ENCODE data around the gene CCDC186.

- TF ChIP-seq, protein P1, sequence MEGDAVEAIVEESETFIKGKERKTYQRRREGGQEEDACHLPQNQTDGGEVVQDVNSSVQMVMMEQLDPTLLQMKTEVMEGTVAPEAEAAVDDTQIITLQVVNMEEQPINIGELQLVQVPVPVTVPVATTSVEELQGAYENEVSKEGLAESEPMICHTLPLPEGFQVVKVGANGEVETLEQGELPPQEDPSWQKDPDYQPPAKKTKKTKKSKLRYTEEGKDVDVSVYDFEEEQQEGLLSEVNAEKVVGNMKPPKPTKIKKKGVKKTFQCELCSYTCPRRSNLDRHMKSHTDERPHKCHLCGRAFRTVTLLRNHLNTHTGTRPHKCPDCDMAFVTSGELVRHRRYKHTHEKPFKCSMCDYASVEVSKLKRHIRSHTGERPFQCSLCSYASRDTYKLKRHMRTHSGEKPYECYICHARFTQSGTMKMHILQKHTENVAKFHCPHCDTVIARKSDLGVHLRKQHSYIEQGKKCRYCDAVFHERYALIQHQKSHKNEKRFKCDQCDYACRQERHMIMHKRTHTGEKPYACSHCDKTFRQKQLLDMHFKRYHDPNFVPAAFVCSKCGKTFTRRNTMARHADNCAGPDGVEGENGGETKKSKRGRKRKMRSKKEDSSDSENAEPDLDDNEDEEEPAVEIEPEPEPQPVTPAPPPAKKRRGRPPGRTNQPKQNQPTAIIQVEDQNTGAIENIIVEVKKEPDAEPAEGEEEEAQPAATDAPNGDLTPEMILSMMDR (conservative IDR thresholded peaks at IDR 0.05 in 1 of 2, IDR thresholded peaks at IDR 0.05 in 1 of 2; ENCODE audit: low read depth in 1 of 2, low read length in 2 of 2): no peak
- TF ChIP-seq EZH2 (IDR thresholded peaks at IDR 0.05; ENCODE audit: low read length, missing control alignments): no peak
Measured at GRCh38 chr10:114166043-114166442, 8.0 kb downstream of the CCDC186 start.

Data from fibroblast of lung (primary cell).